Measurements from ENCODE around the gene KAT8. TPM values are rescaled to one million over a fixed set of nuclear protein-coding genes. Genes with fewer than 3 reads are reported as not detected.
A peak's percentile ranks its signal among the peaks of the same experiment; 100 is the strongest.

KAT8 gene
- total and polyA plus RNA-seq, 4 donors: 38.1 to 81.9 (median 62.2) TPM

- Histone ChIP-seq H3K36me3 (ENCODE audit: control insufficient read depth, insufficient read depth, low read length) (peaks cover 76% of the 10 kb centered on the region), H3K27ac (ENCODE audit: low read depth, low read length) (no peak overlapping the region), H3K4me3 (ENCODE audit: low read depth, low read length) (no peak overlapping the region), H3K27me3 (ENCODE audit: control insufficient read depth, insufficient read depth, low read length) (peaks cover 8% of the 10 kb centered on the region), H3K4me1 (ENCODE audit: control insufficient read depth, insufficient read depth, low read length) (peaks cover 52% of the 10 kb centered on the region), H3K9me3 (ENCODE audit: control insufficient read depth, insufficient read depth, low read length) (no peaks in the 10 kb centered on the region)
- 89% methylated on average over 9 of the region's 10 CpGs for WGBS (ENCODE audit: insufficient coverage)
- DNase-seq (ENCODE audit: low read depth in 4 of 6, low spot score in 6 of 6): no peak
Measured at GRCh38 chr16:31130336-31130891, 12.9 kb downstream of the KAT8 start.

- DNase-seq (ENCODE audit: low read depth in 4 of 6, low spot score in 6 of 6): no peak
- peaks cover 72% of the 10 kb centered on the region for H3K36me3 ChIP-seq (ENCODE audit: control insufficient read depth, insufficient read depth, low read length)
- H3K27me3 ChIP-seq (ENCODE audit: control insufficient read depth, insufficient read depth, low read length): peaks cover 9% of the 10 kb centered on the region
- H3K27ac ChIP-seq (ENCODE audit: low read depth, low read length): no peak overlapping the region
- 90% methylated on average over 3 of the region's 6 CpGs for WGBS (ENCODE audit: insufficient coverage)
- no peaks in the 10 kb centered on the region for H3K9me3 ChIP-seq (ENCODE audit: control insufficient read depth, insufficient read depth, low read length)
- H3K4me1 ChIP-seq (ENCODE audit: control insufficient read depth, insufficient read depth, low read length): peaks cover 52% of the 10 kb centered on the region
- no peak overlapping the region for H3K4me3 ChIP-seq (ENCODE audit: low read depth, low read length)
Measured at GRCh38 chr16:31130899-31131298, 13.4 kb downstream of the KAT8 start.

GRCh38 chr16:31131416-31131815, 14.0 kb downstream of the KAT8 start:
- no peak overlapping the region for H3K4me3 ChIP-seq (ENCODE audit: low read depth, low read length)
- no peak for DNase-seq (ENCODE audit: low read depth in 4 of 6, low spot score in 6 of 6)
- 96% methylated on average over 11 of the region's 11 CpGs for WGBS (ENCODE audit: insufficient coverage)
- H3K27me3 ChIP-seq (ENCODE audit: control insufficient read depth, insufficient read depth, low read length): peaks cover 9% of the 10 kb centered on the region
- peaks cover 67% of the 10 kb centered on the region for H3K36me3 ChIP-seq (ENCODE audit: control insufficient read depth, insufficient read depth, low read length)
- no peaks in the 10 kb centered on the region for H3K9me3 ChIP-seq (ENCODE audit: control insufficient read depth, insufficient read depth, low read length)
- no peak overlapping the region for H3K27ac ChIP-seq (ENCODE audit: low read depth, low read length)
- peaks cover 52% of the 10 kb centered on the region for H3K4me1 ChIP-seq (ENCODE audit: control insufficient read depth, insufficient read depth, low read length)

GRCh38 chr16:31131841-31132271, 14.4 kb downstream of the KAT8 start:
- Histone ChIP-seq H3K4me1 (ENCODE audit: control insufficient read depth, insufficient read depth, low read length) (peaks cover 52% of the 10 kb centered on the region), H3K36me3 (ENCODE audit: control insufficient read depth, insufficient read depth, low read length) (peaks cover 65% of the 10 kb centered on the region), H3K9me3 (ENCODE audit: control insufficient read depth, insufficient read depth, low read length) (no peaks in the 10 kb centered on the region), H3K27ac (ENCODE audit: low read depth, low read length) (no peak overlapping the region), H3K4me3 (ENCODE audit: low read depth, low read length) (no peak overlapping the region), H3K27me3 (ENCODE audit: control insufficient read depth, insufficient read depth, low read length) (peaks cover 9% of the 10 kb centered on the region)
- 96% methylated on average over 5 of the region's 5 CpGs for WGBS (ENCODE audit: insufficient coverage)
- DNase-seq (ENCODE audit: low read depth in 4 of 6, low spot score in 6 of 6): no peak

- H3K36me3 ChIP-seq (ENCODE audit: control insufficient read depth, insufficient read depth, low read length): peaks cover 59% of the 10 kb centered on the region
- WGBS (ENCODE audit: insufficient coverage): 98% methylated on average over 17 of the region's 20 CpGs
Measured at GRCh38 chr16:31132303-31132979, 15.0 kb downstream of the KAT8 start.

GRCh38 chr16:31133046-31133501, 15.6 kb downstream of the KAT8 start:
- 91% methylated on average over 3 of the region's 6 CpGs for WGBS (ENCODE audit: insufficient coverage)

More at GRCh38 chr16:31132303-31132979, 15.0 kb downstream of the KAT8 start:
- Histone ChIP-seq H3K27me3 (ENCODE audit: control insufficient read depth, insufficient read depth, low read length) (peaks cover 9% of the 10 kb centered on the region), H3K27ac (ENCODE audit: low read depth, low read length) (no peak overlapping the region), H3K9me3 (ENCODE audit: control insufficient read depth, insufficient read depth, low read length) (no peaks in the 10 kb centered on the region), H3K4me3 (ENCODE audit: low read depth, low read length) (no peak overlapping the region), H3K4me1 (ENCODE audit: control insufficient read depth, insufficient read depth, low read length) (peaks cover 50% of the 10 kb centered on the region)
- no peak for DNase-seq (ENCODE audit: low read depth in 4 of 6, low spot score in 6 of 6)

GRCh38 chr16:31134091-31134571, 16.7 kb downstream of the KAT8 start:
- DNase-seq (ENCODE audit: low read depth in 4 of 6, low spot score in 6 of 6): peak in 2 of 6 donors; percentile 35 to 40
- no peak overlapping the region for H3K4me3 ChIP-seq (ENCODE audit: low read depth, low read length)
- H3K27ac ChIP-seq (ENCODE audit: low read depth, low read length): no peak overlapping the region
- H3K4me1 ChIP-seq (ENCODE audit: control insufficient read depth, insufficient read depth, low read length): peaks cover 34% of the 10 kb centered on the region
- peaks cover 9% of the 10 kb centered on the region for H3K27me3 ChIP-seq (ENCODE audit: control insufficient read depth, insufficient read depth, low read length)
- H3K36me3 ChIP-seq (ENCODE audit: control insufficient read depth, insufficient read depth, low read length): peaks cover 48% of the 10 kb centered on the region
- 46% methylated on average over 2 of the region's 5 CpGs for WGBS (ENCODE audit: insufficient coverage)
- no peaks in the 10 kb centered on the region for H3K9me3 ChIP-seq (ENCODE audit: control insufficient read depth, insufficient read depth, low read length)

More at GRCh38 chr16:31133046-31133501, 15.6 kb downstream of the KAT8 start:
- Histone ChIP-seq H3K9me3 (ENCODE audit: control insufficient read depth, insufficient read depth, low read length) (no peaks in the 10 kb centered on the region), H3K4me3 (ENCODE audit: low read depth, low read length) (no peak overlapping the region), H3K27ac (ENCODE audit: low read depth, low read length) (no peak overlapping the region), H3K27me3 (ENCODE audit: control insufficient read depth, insufficient read depth, low read length) (peaks cover 9% of the 10 kb centered on the region), H3K36me3 (ENCODE audit: control insufficient read depth, insufficient read depth, low read length) (peaks cover 53% of the 10 kb centered on the region), H3K4me1 (ENCODE audit: control insufficient read depth, insufficient read depth, low read length) (peaks cover 44% of the 10 kb centered on the region)
- no peak for DNase-seq (ENCODE audit: low read depth in 4 of 6, low spot score in 6 of 6)

- Histone ChIP-seq H3K27me3 (ENCODE audit: control insufficient read depth, insufficient read depth, low read length) (peaks cover 9% of the 10 kb centered on the region), H3K4me3 (ENCODE audit: low read depth, low read length) (no peak overlapping the region), H3K27ac (ENCODE audit: low read depth, low read length) (no peak overlapping the region), H3K4me1 (ENCODE audit: control insufficient read depth, insufficient read depth, low read length) (peaks cover 27% of the 10 kb centered on the region), H3K9me3 (ENCODE audit: control insufficient read depth, insufficient read depth, low read length) (no peaks in the 10 kb centered on the region), H3K36me3 (ENCODE audit: control insufficient read depth, insufficient read depth, low read length) (peaks cover 42% of the 10 kb centered on the region)
- peak in 1 of 6 donors; percentile 9 for DNase-seq (ENCODE audit: low read depth in 4 of 6, low spot score in 6 of 6)
- WGBS (ENCODE audit: insufficient coverage): 11% methylated on average over 9 of the region's 18 CpGs
Measured at GRCh38 chr16:31134625-31135534, 17.4 kb downstream of the KAT8 start.

- peaks cover 9% of the 10 kb centered on the region for H3K27me3 ChIP-seq (ENCODE audit: control insufficient read depth, insufficient read depth, low read length)
- H3K4me1 ChIP-seq (ENCODE audit: control insufficient read depth, insufficient read depth, low read length): peaks cover 21% of the 10 kb centered on the region
- WGBS (ENCODE audit: insufficient coverage): 44% methylated on average over 20 of the region's 22 CpGs
- peaks cover 34% of the 10 kb centered on the region for H3K36me3 ChIP-seq (ENCODE audit: control insufficient read depth, insufficient read depth, low read length)
- no peak within 1 kb of the TSS for H3K27ac ChIP-seq (ENCODE audit: low read depth, low read length)
- DNase-seq (ENCODE audit: low read depth in 4 of 6, low spot score in 6 of 6): no peak
- no peak within 1 kb of the TSS for H3K4me3 ChIP-seq (ENCODE audit: low read depth, low read length)
- no peaks in the 10 kb centered on the region for H3K9me3 ChIP-seq (ENCODE audit: control insufficient read depth, insufficient read depth, low read length)
Measured at GRCh38 chr16:31135535-31136286, 18.2 kb downstream of the KAT8 start, which contains the start of gene PRSS8. PRSS8 (minus strand) TSS chr16:31135727; CDS start chr16:31135498, 229 bp downstream.

Measured in spinal cord (tissue), 10 donors.